ENCODE measurements around the gene SCN2B. TPM values are rescaled to one million over a fixed set of nuclear protein-coding genes. Genes with fewer than 3 reads are reported as not detected.

SCN2B gene
- total RNA-seq, 1 donor from 2014 or later, result 0.40 TPM

DNA sequence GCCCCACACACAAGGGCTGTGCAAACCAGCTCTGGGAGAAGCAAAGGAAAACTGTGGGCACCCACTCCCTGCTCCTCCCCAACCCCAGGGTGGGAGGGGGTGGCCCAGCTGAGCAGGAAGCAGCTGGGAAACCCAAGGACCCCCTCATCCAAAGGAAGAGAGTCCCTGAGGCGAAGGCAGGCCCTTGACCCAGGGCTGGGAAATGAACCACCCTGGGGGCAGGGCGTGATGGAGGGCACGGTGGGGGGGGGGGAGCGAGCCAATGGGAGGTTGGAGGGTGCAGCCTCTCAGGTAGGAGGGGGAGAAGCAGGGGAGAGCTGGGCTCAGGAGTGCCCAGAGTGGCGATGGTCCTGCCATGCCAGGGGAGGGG, 40.7 kb downstream of the SCN2B start:
- H3K36me3 Mint-ChIP-seq (ENCODE audit: low read depth), result no peaks in the 10 kb centered on the region
- H3K4me1 Mint-ChIP-seq, result peaks cover 7% of the 10 kb centered on the region
- no peak overlapping the region for H3K4me3 Mint-ChIP-seq
- DNase-seq (ENCODE audit: low read depth, low spot score), result no peak
- no peak overlapping the region for H3K27ac Mint-ChIP-seq (ENCODE audit: unreplicated experiment)
- TF ChIP-seq, protein P1, sequence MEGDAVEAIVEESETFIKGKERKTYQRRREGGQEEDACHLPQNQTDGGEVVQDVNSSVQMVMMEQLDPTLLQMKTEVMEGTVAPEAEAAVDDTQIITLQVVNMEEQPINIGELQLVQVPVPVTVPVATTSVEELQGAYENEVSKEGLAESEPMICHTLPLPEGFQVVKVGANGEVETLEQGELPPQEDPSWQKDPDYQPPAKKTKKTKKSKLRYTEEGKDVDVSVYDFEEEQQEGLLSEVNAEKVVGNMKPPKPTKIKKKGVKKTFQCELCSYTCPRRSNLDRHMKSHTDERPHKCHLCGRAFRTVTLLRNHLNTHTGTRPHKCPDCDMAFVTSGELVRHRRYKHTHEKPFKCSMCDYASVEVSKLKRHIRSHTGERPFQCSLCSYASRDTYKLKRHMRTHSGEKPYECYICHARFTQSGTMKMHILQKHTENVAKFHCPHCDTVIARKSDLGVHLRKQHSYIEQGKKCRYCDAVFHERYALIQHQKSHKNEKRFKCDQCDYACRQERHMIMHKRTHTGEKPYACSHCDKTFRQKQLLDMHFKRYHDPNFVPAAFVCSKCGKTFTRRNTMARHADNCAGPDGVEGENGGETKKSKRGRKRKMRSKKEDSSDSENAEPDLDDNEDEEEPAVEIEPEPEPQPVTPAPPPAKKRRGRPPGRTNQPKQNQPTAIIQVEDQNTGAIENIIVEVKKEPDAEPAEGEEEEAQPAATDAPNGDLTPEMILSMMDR (conservative IDR thresholded peaks at IDR 0.05), result no peak
- peaks cover 29% of the 10 kb centered on the region for H3K27me3 Mint-ChIP-seq (ENCODE audit: low read depth)
- H3K9me3 Mint-ChIP-seq, result no peaks in the 10 kb centered on the region

DNA sequence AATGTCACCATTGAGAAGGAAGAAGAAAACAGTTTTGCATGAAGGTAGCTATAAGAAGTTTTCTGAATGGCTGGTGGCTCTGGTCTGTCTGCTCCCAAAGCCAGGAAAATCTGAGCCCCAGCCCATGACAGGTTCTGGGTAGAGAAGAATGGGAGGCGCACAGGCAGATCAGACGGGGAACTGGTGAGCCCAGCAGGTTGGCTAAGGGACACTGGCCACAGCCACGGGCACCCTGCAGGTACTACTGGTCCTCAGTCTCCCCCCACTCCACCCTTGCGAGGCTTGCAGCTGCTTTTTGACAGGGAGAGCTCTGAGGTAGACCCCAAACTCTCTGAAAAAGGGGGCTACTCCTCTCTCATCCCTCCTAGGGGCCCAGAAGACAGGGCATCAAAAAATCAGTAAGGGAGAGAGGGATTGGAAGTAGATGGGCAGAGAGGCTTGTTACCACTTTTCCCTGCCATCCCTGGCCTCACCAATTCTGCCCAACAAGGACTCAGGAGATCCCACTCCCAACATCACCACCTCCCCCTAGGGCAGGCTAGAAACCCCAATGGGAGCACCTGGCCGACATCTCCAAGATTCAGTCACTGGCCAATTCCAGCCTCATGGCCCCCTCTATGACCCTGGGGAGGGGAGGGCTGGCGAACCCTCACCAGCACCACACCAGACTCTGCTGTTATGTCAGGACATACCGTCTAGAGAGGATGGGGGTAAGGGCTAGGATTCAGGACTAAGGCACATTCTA, 41.2 kb downstream of the SCN2B start:
- Mint-ChIP-seq H3K27ac (ENCODE audit: unreplicated experiment) (no peak overlapping the region), H3K36me3 (ENCODE audit: low read depth) (no peaks in the 10 kb centered on the region), H3K4me3 (no peak overlapping the region), H3K9me3 (no peaks in the 10 kb centered on the region), H3K27me3 (ENCODE audit: low read depth) (peaks cover 24% of the 10 kb centered on the region), H3K4me1 (peaks cover 7% of the 10 kb centered on the region)
- TF ChIP-seq, protein P1 (conservative IDR thresholded peaks at IDR 0.05), result no peak
- no peak for DNase-seq (ENCODE audit: low read depth, low spot score)

DNA sequence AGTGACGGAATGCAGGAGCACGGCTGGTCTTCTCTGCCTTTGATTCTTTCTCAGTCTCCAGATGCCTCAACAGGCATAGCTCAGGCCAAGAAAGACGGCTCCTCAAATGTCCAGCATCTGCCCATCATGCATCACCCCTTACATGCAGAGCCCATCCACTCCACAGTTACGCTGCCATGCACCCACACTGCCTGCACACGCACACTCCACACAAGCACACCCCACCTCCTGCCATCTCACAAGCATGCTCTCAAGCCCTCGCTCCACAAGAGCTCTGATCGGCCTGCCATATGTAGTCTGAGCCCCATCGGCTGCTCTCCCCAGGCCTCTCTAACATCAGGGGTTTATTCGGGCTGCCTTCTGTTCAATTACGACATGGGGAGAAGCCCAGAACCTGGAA, 42.6 kb downstream of the SCN2B start:
- Mint-ChIP-seq H3K9me3 (no peaks in the 10 kb centered on the region), H3K36me3 (ENCODE audit: low read depth) (no peaks in the 10 kb centered on the region), H3K27ac (ENCODE audit: unreplicated experiment) (no peak overlapping the region), H3K27me3 (ENCODE audit: low read depth) (peaks cover 13% of the 10 kb centered on the region), H3K4me1 (peaks cover under 1% of the 10 kb centered on the region), H3K4me3 (no peak overlapping the region)
- TF ChIP-seq, protein P1 (conservative IDR thresholded peaks at IDR 0.05), result no peak
- DNase-seq (ENCODE audit: low read depth, low spot score), result no peak

DNA sequence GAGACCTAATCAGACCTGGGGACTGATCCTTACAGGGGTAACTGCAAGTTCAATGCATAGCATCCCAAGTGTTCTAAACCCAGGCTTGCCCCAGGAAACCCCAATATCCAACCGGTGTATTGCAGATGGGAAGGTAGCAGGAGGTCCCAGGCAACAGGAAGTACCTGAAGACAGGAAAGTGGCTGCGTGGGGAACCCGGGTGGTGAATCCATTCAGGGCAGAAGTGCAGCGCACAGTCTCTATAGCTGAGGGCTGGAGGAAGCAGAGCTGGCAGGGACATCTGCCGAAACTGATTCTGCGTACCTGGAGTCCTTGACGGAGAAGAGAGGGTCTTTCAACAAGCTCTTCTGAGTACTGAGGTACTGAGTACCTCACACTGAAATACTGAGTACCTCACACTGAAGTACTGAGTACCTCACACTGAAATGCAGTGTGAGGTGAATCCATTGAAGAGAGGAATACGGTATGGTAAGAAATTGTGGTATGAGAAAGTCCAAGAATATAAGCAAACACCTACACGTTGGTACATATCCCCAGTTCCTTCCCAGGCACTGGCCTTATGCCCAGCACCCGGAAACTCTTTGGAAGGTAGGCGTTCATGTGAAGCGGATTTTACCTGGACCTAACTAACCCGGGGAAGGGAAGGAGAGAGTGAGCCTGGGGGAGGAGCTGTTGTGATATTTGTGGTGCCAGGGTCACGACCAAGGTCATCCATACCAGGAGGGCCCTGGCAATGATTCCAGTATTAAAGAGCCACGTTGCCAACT, 43.9 kb downstream of the SCN2B start:
- DNase-seq (ENCODE audit: low read depth, low spot score), result no peak
- Mint-ChIP-seq H3K27me3 (ENCODE audit: low read depth) (peaks cover 8% of the 10 kb centered on the region), H3K27ac (ENCODE audit: unreplicated experiment) (no peak overlapping the region), H3K9me3 (no peaks in the 10 kb centered on the region), H3K4me3 (no peak overlapping the region), H3K4me1 (no peaks in the 10 kb centered on the region), H3K36me3 (ENCODE audit: low read depth) (no peaks in the 10 kb centered on the region)
- TF ChIP-seq, protein P1 (conservative IDR thresholded peaks at IDR 0.05), result no peak

DNA sequence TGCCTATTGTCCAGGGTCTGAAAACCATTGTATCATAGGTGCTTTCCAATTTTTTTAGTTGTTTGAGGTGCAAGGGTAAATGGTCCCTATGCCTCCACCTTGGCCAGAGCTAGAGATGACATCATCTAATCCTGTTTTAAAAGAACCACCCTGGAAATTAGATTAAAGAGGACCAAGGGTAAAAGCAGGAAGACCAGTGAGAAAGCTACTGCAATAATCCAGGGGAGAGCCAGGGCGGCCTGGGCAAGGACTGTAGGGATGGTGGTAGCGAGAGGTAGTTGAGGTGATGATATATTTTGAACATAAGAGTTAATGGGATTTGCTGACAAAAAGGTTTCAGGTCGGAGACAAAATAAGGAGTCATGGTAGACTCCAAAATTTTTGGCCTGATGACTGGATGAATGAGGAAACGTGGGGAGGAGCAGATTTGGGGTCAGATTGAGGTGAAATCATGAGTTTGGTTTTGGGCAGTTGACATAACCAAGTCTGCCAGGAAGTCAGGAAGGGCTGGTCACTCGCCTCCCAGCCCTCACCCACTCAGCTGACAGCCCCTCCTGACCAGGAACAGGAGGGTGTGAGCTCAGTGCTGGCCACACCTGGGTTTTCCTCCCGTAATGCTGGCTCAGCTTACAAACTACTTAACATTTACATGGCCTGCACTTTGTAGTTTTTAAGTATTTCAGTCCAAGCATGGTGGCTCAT, 46.8 kb downstream of the SCN2B start:
- no peak overlapping the region for H3K27ac Mint-ChIP-seq (ENCODE audit: unreplicated experiment)
- peaks cover 4% of the 10 kb centered on the region for H3K27me3 Mint-ChIP-seq (ENCODE audit: low read depth)
- DNase-seq (ENCODE audit: low read depth, low spot score), result no peak
- no peaks in the 10 kb centered on the region for H3K9me3 Mint-ChIP-seq
- H3K36me3 Mint-ChIP-seq (ENCODE audit: low read depth), result no peaks in the 10 kb centered on the region
- no peak overlapping the region for H3K4me3 Mint-ChIP-seq
- no peaks in the 10 kb centered on the region for H3K4me1 Mint-ChIP-seq
- TF ChIP-seq, protein P1 (conservative IDR thresholded peaks at IDR 0.05), result no peak
